B cell (primary cell): ENCODE data around the gene CES4A. TPM values are rescaled to one million over a fixed set of nuclear protein-coding genes. Genes with fewer than 3 reads are reported as not detected.

ENCODE experiments used
- ATAC-seq: fragments of 200-7000 bp; cut with Tn5 transposase; one replicate; pipeline ENCODE4 v1.10.0; 2021; ENCODE audit warnings: low read depth, mild to moderate bottlenecking, moderate number of reproducible peaks, moderate library complexity
- CTCF ChIA-PET: fragments of 350-600 bp; sonication (Branson Sonifier 250); formaldehyde crosslinking; loops from one replicate; lab custom pipeline; 2021; ENCODE audit warnings: antibody characterized with exemption, inconsistent platforms; lab: Charles Lee
- POLR2A ChIA-PET: fragments of 350-600 bp; sonication (Branson Sonifier 250); formaldehyde crosslinking; loops from one replicate; lab custom pipeline; 2021; ENCODE audit warnings: antibody characterized with exemption; lab: Charles Lee
- DNase-seq: peaks from one replicate; pipeline ENCODE4 v3.0.0; 2013
- H2AFZ ChIP-seq: 2 replicates; pipeline ENCODE4 v1.6.1; 2012; ENCODE audit warnings: mild to moderate bottlenecking, low read depth, low read length; ENCODE audit not compliant: insufficient read depth, poor library complexity, severe bottlenecking
- H3K27ac ChIP-seq, 2 donors: 1 replicate in 1 of 2; 2 replicates in 1 of 2; pipeline ENCODE4 v1.5.1; 2012 to 2013; ENCODE audit warnings: low read length in 2 of 2, mild to moderate bottlenecking in 2 of 2, moderate library complexity in 1 of 2
- H3K27me3 ChIP-seq, 4 experiments: fragments of 200-600 bp in 1 of 4; sonication (generic) in 1 of 4; replicated peaks in 1 of 4; 1 replicate in 2 of 4; 2 replicates in 2 of 4; pipeline versions ENCODE4 v1.6.1 to v1.7.0; 2013 to 2016; ENCODE audit warnings: low read length in 3 of 4, mild to moderate bottlenecking in 2 of 4, mixed read lengths in 1 of 4, moderate library complexity in 1 of 4; ENCODE audit not compliant: insufficient read depth in 4 of 4, control insufficient read depth in 3 of 4; ENCODE audit errors: control extremely low read depth in 1 of 4
- H3K36me3 ChIP-seq, 2 experiments: replicated peaks in 1 of 2; 1 replicate in 1 of 2; 2 replicates in 1 of 2; pipeline versions ENCODE4 v1.6.1 to v1.7.1; 2013; ENCODE audit warnings: low read length in 1 of 2; ENCODE audit not compliant: insufficient read depth in 2 of 2, control insufficient read depth in 1 of 2; ENCODE audit errors: control extremely low read depth in 1 of 2, extremely low read depth in 1 of 2
- H3K4me1 ChIP-seq, 2 donors: fragments of 200-600 bp in 1 of 2; sonication (generic) in 1 of 2; 1 replicate in 1 of 2; 2 replicates in 1 of 2; pipeline versions ENCODE4 v1.5.1 to v1.6.1; 2013 to 2017; ENCODE audit warnings: low read length in 2 of 2; ENCODE audit not compliant: control insufficient read depth in 2 of 2, insufficient read depth in 2 of 2
- H3K4me2 ChIP-seq: replicated peaks from 2 replicates; pipeline ENCODE3; 2012; ENCODE audit warnings: mild to moderate bottlenecking, low read depth, low read length; ENCODE audit not compliant: poor library complexity, severe bottlenecking
- H3K4me3 ChIP-seq, 5 experiments: fragments of 200-600 bp in 1 of 5; sonication (generic) in 1 of 5; 1 replicate in 3 of 5; 2 replicates in 2 of 5; pipeline versions ENCODE4 v1.5.1 to v1.7.0; 2011 to 2016; ENCODE audit warnings: low read length in 4 of 5, mild to moderate bottlenecking in 4 of 5, low read depth in 2 of 5, control low read depth in 1 of 5, moderate library complexity in 1 of 5; ENCODE audit not compliant: insufficient read depth in 1 of 5; ENCODE audit errors: control extremely low read depth in 1 of 5, extremely low read depth in 1 of 5
- H3K79me2 ChIP-seq: fragments of 200-600 bp; sonication (generic); one replicate; pipeline ENCODE4 v1.6.0; 2016; ENCODE audit warnings: low read length; ENCODE audit not compliant: control insufficient read depth, insufficient read depth
- H3K9ac ChIP-seq: fragments of 200-600 bp; sonication (generic); 2 replicates; pipeline ENCODE4 v1.6.1; 2017; ENCODE audit warnings: mild to moderate bottlenecking, low read length, moderate library complexity
- H3K9me3 ChIP-seq, 3 donors: one replicate each; pipeline versions ENCODE4 v1.6.1 to v1.7.1; 2013; ENCODE audit warnings: low read length in 2 of 3; ENCODE audit not compliant: control insufficient read depth in 2 of 3, insufficient read depth in 1 of 3; ENCODE audit errors: control extremely low read depth in 1 of 3
- H4K20me1 ChIP-seq: 2 replicates; pipeline ENCODE4 v1.6.0; 2012; ENCODE audit warnings: mild to moderate bottlenecking, low read length; ENCODE audit not compliant: insufficient read depth, control insufficient read depth, poor library complexity, severe bottlenecking
- H3K27ac Mint-ChIP-seq: one replicate; pipeline ENCODE4 v1.8.0; 2021; ENCODE audit warnings: mixed read lengths
- H3K27me3 Mint-ChIP-seq: one replicate; pipeline ENCODE4 v1.8.0; 2021; ENCODE audit warnings: mixed read lengths
- H3K4me1 Mint-ChIP-seq: one replicate; pipeline ENCODE4 v1.8.0; 2021; ENCODE audit warnings: mixed read lengths
- H3K4me3 Mint-ChIP-seq: one replicate; pipeline ENCODE4 v1.8.0; 2021; ENCODE audit warnings: mixed read lengths
- H3K9me3 Mint-ChIP-seq: one replicate; pipeline ENCODE4 v1.8.0; 2022; ENCODE audit warnings: mixed read lengths; ENCODE audit not compliant: insufficient read depth
- CTCF ChIP-seq: fragments of 200-600 bp; IDR thresholded peaks from one replicate; pipeline ENCODE4 v1.8.0; 2022; ENCODE audit warnings: antibody characterized with exemption, mild to moderate bottlenecking
- EZH2 ChIP-seq: IDR thresholded peaks from 2 replicates; pipeline ENCODE4 v1.6.1; 2012; ENCODE audit warnings: borderline replicate concordance, low read depth, mild to moderate bottlenecking, moderate library complexity, low read length; ENCODE audit not compliant: insufficient read depth, poor library complexity, severe bottlenecking
- WGBS: methylation state at CpG from one replicate; pipeline ENCODE4 v1.1.5; 2013; ENCODE audit warnings: missing lambda C conversion rate; ENCODE audit not compliant: insufficient coverage; 5-methylcytosine and 5-hydroxymethylcytosine counted together
- intact Hi-C: fragments of 100-400 bp; cut with micrococcal nuclease; formaldehyde crosslinking; loops from one replicate; pipeline ENCODE4 v1.10.0; 2022
- polyA minus RNA-seq: library from RNA; depleted of rRNA, polyadenylated mRNA; stranded (reverse); fragments of >200 nt; gene quantifications from 2 replicates; pipeline ENCODE4 v1.2.3, GENCODE V29; 2012
- polyA plus RNA-seq: library from polyadenylated mRNA; depleted of rRNA; stranded (reverse); fragments of >200 nt; gene quantifications from 2 replicates; pipeline ENCODE4 v1.2.3, GENCODE V29; 2012
- total RNA-seq, 2 donors: library from RNA; stranded (reverse); fragments of 120-200 nt in 1 of 2; gene quantifications; 1 replicate in 1 of 2; 2 replicates in 1 of 2; pipeline versions ENCODE4 v1.2.3 to v1.2.4, GENCODE V29; 2013 to 2022

The CES4A gene
- total RNA-seq (8.4 and 10.4 TPM in 2 replicates), polyA plus RNA-seq (17.3 and 18.9 TPM in 2 replicates), polyA minus RNA-seq (2.0 and 4.4 TPM in 2 replicates)
- 3.0 TPM for total RNA-seq (2013)

- no peak for ATAC-seq
- Mint-ChIP-seq H3K27ac (no peak within 1 kb of the TSS), H3K27me3 (peaks cover 4% of the 10 kb centered on the region), H3K4me3 (no peak within 1 kb of the TSS), H3K4me1 (no peaks in the 10 kb centered on the region), H3K9me3 (no peaks in the 10 kb centered on the region)
- no peak for TF ChIP-seq CTCF
- TF ChIP-seq EZH2 = no peak
- Histone ChIP-seq H3K79me2 (no peaks in the 10 kb centered on the region), H3K9me3 (no peaks in the 10 kb centered on the region), H4K20me1 (no peaks in the 10 kb centered on the region), H3K4me1 (no peaks in the 10 kb centered on the region), H3K27me3 (no peaks in the 10 kb centered on the region), H3K4me3 (no peak within 1 kb of the TSS), H3K36me3 (no peaks in the 10 kb centered on the region), H3K27ac (no peak within 1 kb of the TSS), H3K4me2 (no peak within 1 kb of the TSS), H3K9ac (no peak within 1 kb of the TSS), H2AFZ (no peak within 1 kb of the TSS)
- no peak for DNase-seq
- ChIA-PET POLR2A (no interaction called here), CTCF (no interaction called here)
- 81% methylated on average over 10 of the region's 11 CpGs for WGBS
- intact Hi-C loops = no loop called here
Measured at GRCh38 chr16:66988197-66988788, at the start of gene CES4A. Gene CES4A (plus strand): TSS chr16:66988589. CDS start chr16:66988773, 184 bp downstream.

GRCh38 chr16:66939366-66939765 lies 49.0 kb upstream of the CES4A start:
- H3K27me3 ChIP-seq = no peaks in the 10 kb centered on the region
- DNase-seq (no peak), ATAC-seq (no peak)
- ChIA-PET POLR2A (interaction anchor here (0.5 kb wide), 1 partner anchor 473 kb away, joined by 3 read pairs; no protein-coding TSS in a partner anchor), CTCF (interaction anchor here (1.0 kb wide), 1 partner anchor 8 kb away, joined by 3 read pairs; no protein-coding TSS in a partner anchor)
- H3K4me3 Mint-ChIP-seq = no peak overlapping the region
- no peak overlapping the region for H2AFZ ChIP-seq
- H3K27me3 Mint-ChIP-seq = no peaks in the 10 kb centered on the region
- peaks cover 0 to 46% of the 10 kb centered on the region in 2 experiments for H3K36me3 ChIP-seq
- peaks cover 11 to 16% of the 10 kb centered on the region in 2 donors for H3K4me1 ChIP-seq
- H3K4me2 ChIP-seq = no peak overlapping the region
- intact Hi-C loops = no loop called here
- no peak overlapping the region for H3K9ac ChIP-seq
- H3K27ac Mint-ChIP-seq = no peak overlapping the region
- H3K27ac ChIP-seq = no peak overlapping the region
- no peaks in the 10 kb centered on the region for H3K9me3 Mint-ChIP-seq
- H3K9me3 ChIP-seq = no peaks in the 10 kb centered on the region
- H3K4me1 Mint-ChIP-seq = peaks cover 25% of the 10 kb centered on the region
- TF ChIP-seq EZH2 (no peak), CTCF (no peak)
- no peak overlapping the region for H3K4me3 ChIP-seq
- H4K20me1 ChIP-seq = peaks cover 14% of the 10 kb centered on the region
- peaks cover 9% of the 10 kb centered on the region for H3K79me2 ChIP-seq
